T-helper 1 cell treated with Interleukin-12 subunit alpha and Interleukin-12 subunit beta and Interleukin-4 antibody, amounts not matched to agents 30 ng/mL and 1 ng/mL, for 36 hours (primary cell): ENCODE measurements around the gene ZNRF2. TPM values are rescaled to one million over a fixed set of nuclear protein-coding genes. Genes with fewer than 3 reads are reported as not detected.
"Not testable (repeated sequence)": the region's sequence is repeated elsewhere in the genome, so short reads cannot be mapped to it uniquely, and the experiment has no call there.

ENCODE experiments used
- intact Hi-C: fragments of 100-400 bp; cut with micrococcal nuclease; formaldehyde crosslinking; loops from one replicate; pipeline ENCODE4 v1.15.1; 2024
- total RNA-seq: library from RNA; stranded (reverse); gene quantifications from 2 replicates; pipeline ENCODE4 v1.2.3, GENCODE V29; 2022

The ZNRF2 gene
- total RNA-seq, 1 donor from 2014 or later, result 15.6 TPM

DNA sequence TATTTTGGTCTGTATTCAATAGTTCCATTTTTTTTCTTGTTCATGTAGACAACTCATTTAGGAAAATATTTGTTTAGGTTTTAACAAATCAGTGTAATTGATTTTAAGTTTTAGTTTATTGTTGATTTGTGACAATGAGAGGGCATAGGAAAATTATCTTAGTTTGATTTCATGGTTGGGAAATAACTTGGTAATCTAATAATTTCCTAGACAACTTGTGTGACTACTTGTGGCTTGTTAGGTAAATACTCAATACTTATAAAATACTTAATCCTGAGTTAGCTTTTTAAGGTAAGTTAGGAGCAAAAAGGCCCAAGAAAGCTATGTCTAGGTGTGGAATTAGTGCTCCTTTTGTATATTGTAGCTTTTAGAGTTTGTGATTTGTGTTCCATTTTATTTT lies 65.4 kb downstream of the ZNRF2 start:
- intact Hi-C loops, result loop anchor here (2.0 to 5.0 kb wide), 5 partner anchors 97 to 377 kb away; partner anchors contain the start of genes GARS1 and MTURN

DNA sequence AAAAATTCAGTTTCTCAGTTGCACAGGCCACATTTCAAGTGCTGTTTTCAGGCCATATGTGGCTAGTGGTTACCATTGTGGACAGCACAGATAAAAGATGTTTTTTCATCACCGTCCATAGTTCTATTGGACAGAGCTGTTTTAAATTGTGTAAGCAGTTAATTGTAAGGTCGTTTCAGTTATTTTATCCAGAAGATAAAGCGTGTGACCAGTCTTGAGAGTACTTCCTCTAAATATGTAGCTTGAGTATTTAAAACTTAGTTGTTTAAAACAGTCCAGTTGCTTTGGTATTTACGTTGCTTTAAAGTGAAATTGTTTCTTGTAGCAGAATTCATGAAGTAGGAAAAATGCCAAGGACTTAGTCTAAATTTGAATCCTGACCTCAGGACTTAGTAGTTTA lies 66.9 kb downstream of the ZNRF2 start:
- intact Hi-C loops, result no loop called here

DNA sequence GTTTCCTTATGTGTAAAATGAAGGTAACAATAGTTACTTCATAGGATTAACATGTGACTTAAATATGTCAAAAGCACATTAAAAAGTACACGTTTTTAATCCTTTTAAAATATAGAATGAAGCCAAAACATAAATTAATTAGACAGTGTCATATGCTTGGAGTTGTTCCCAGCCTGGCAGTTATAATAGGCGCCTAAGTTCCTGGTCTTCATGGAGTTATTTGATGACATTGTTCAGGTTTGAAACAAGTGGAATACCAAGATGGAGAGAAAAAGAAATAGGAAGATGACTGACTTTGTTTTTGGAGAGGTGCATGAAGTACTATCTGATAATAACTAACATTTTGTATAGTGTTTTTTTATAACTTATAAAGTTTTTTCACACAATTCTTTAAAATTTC lies 67.3 kb downstream of the ZNRF2 start:
- intact Hi-C loops, result loop anchor here (1.0 kb wide), 3 partner anchors 67 to 187 kb away; partner anchors contain the start of gene ZNRF2

DNA sequence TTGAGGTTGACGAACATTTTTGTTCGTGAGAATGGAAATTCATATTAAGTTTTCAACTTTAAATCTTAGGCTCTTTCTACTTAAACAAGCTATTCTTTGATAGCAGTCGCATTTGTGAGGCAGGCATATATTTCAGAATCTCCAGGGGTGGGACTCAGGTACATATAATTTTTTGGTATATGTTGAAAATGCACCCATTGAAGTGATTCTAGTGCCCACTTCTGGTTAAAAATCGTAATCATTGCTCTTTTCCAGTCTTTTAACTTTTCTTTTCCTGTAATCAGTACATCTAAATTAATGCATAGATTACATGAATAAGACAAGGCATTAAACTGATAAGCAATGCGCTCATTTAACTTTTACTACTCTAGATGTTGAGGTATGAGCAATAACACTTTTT lies 67.8 kb downstream of the ZNRF2 start:
- intact Hi-C loops, result loop anchor here (1.0 kb wide), 3 partner anchors 68 to 188 kb away; partner anchors contain the start of gene ZNRF2

DNA sequence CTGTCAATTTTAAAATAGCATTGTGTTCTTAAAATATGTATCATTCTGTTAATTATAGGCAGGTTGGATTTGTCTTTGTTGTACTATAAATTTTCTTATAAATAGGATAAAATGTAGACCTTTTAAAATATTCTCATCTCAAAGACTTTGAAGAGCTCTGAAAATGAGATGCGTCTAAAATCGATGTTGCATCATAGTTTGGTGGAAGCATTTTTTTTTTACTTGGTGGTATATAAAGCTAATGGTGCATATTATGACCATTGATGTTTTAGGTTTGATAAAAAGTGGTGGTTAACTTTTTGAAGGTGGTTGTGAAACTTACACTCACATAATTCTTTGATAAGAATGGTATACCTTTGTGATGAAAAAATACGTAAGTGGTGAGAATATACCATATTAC lies 69.1 kb downstream of the ZNRF2 start:
- intact Hi-C loops, result no loop called here

DNA sequence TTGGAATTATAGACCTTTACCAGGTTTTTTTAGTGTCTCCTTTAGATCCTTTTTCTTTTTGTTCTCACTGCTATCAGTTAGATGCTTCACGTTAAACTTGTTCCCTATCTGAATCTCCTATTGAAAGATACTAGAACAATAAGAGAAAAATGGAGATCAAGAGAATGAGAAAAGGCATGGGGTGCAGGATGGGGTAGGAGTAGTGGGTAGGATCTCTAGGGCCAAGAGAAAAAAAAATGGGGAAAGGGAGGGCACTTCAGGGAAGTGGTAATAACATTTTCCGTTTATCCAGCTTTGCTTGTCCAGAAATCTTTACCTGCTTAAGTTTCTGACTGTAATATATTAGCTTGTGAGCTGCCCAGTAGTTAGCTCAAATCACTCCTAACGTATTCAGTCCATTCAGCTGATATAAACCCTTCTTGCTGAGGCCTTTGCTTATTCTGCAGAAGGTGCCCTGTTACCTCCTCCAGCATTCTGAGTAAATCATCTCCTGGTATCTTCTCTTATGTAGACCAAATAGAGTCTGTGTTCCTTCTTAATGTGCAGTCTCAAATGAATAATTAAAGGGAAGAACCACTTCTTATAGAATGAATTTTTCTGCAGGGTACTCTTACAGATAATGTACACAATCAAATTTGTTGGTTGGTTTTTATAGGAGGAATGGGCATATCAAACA lies 69.7 kb downstream of the ZNRF2 start:
- intact Hi-C loops, result no loop called here

DNA sequence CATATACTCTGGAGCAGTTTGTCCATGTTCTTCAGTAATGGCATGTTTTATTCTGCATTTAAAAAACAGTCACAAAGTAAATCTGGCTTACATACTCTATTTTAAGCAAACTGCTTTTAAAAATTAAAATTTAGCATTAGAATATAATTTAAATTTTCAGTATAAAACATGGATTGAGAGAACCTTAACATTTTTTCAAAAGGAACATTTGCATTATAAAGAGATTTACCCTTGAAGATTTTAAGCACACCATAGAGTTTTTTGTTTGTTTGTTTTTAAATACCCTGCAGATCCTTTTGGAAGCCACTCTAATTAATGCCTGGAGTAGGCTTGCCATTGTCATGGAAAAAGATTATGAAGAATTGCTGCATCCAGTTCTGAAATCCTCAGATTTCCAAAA lies 70.4 kb downstream of the ZNRF2 start:
- intact Hi-C loops, result no loop called here

DNA sequence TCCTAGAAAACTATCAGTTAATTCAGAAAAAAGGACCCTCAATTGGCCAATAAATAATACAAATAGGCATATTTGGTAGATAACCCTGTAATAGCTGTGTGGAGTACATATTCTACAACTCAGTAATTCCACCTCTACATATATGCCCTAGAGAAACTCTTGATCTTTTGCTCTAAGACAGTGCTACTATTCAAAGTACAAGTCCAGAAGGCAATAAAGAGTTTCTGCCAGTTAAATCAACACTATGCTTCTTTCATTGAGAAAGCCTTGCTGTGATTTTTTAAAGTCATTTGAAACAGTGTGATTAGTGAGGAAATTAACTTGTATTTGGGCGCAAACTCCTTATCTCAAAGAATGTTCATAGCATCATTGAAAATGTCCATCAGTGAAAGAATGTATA lies 75.6 kb downstream of the ZNRF2 start:
- intact Hi-C loops, result no loop called here

DNA sequence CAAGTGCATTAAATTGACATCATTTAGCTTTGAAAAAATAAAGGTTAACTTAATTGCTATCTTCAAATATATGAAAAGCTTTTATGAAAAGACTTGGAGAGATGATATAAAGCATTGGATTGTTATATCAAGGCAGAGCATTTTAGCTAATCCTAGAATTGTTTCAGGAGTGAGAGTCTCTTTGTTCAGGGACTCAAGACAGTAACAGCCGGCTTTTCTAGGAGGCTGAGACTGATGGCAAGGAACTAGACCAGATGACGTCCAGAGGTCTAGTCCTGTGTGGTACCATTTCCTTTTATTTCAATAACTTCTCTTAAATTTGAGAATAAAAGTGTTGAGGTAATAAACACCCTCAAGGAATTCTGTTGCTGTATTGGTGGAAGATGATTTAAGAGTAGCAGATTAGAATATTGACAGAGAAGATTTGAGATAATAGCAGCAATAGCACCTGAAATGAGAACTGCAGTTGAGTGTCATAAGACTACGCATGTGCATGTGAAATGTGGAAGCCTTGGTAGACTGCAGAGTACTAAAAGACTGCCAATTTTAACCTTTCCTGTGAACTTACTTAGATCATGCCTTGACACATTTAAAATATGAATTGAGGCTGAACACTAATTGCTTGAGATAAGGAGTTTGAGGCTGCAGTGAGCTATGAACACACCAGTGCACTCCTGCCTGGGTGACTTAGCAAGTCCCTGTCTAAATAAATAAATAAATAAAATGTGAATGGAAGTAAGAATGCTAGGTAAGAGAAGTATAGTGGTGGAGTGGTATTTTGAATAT lies 79.6 kb downstream of the ZNRF2 start:
- intact Hi-C loops, result no loop called here

DNA sequence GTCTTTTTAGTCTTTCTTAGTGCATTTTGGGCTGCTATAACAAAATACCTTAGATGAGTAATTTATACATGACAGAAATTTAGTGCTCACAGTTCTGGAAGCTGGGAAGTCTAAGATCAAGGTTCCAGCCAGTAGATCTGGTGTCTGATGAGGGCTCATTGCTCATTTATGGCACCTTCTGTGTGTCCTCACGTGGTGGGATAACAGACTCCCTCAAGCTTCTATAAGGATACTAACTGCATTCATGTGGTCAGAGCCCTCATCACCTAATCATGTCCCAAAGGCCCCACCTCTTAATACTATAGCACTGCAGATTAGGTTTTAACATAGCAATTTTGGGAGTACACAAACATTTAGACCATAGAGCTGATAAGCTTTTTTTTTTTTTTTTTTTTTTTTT lies 80.4 kb downstream of the ZNRF2 start:
- intact Hi-C loops, result no loop called here

DNA sequence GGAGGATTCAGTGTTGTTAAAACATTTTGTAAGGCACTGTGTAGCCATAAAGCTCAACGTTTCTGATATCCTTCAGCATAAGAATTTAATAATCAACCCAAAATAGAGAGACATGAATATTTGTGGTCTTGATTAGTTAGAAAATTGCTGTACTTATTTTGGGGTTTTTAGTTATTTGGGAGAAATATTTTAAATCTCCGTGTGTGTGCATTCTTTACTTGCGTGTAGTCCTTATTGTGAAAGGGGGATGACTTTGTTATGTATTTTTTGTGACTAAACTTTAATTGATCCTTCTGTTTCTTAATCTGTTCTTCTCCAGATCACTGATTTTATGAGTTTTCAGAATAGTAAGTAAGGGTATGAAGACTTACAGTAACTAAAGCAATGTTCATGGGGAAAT lies 81.2 kb downstream of the ZNRF2 start:
- intact Hi-C loops, result no loop called here

DNA sequence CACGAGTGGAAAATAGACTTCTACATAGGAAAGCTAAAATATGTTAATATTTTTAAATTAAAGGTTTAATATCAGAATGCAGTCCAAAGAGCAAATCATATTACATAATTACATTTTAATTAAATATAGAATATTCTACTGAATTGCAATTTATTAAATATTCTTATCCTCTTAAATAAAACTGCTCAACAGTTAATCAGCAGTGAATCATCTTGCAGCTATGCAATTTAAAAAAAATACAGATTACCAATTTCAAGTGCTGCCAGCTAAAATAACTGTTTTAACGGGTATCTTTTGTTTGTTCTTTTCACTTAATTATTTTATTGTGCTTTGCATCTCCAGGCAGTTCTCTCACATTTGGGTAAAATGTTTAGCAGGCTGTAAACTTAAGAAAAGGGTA lies 82.2 kb downstream of the ZNRF2 start:
- intact Hi-C loops, result no loop called here

DNA sequence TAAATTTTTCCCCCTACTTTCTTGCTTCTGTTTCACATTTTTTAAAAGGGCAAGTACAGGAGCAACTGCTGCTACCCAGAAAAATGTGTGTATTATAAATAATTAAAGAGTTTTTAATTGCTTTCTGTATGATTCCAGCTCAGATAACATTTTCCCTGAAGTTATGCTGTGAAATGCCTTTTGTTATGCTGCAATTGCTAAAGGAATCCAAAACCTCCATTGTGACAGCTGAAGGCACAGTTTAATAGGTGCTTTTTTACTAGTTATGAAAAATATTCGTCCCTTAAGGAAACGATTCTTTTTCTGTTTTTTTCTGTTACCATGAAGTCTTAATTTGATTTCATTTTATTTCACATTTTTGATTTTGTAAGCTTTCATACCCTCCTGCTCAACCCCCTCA lies 83.2 kb downstream of the ZNRF2 start:
- intact Hi-C loops, result no loop called here

DNA sequence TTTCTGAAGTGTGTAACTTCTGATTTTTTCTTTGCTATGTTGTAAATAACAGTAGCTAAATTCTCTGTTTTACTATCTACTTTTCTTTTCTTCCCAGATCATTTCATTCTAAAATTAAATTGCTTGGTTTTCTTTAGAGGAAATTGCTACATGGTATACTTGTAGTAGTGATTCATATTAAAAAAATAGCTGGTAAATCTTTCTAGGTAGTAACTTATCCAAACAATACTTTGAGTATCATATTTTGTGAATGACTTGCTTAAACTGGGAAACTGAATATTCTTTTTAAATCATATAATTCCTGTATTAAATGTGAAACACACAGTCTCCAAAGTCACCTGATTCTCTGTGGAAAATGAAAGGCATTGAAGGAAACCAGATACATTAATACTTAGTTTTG lies 85.5 kb downstream of the ZNRF2 start:
- intact Hi-C loops, result no loop called here

DNA sequence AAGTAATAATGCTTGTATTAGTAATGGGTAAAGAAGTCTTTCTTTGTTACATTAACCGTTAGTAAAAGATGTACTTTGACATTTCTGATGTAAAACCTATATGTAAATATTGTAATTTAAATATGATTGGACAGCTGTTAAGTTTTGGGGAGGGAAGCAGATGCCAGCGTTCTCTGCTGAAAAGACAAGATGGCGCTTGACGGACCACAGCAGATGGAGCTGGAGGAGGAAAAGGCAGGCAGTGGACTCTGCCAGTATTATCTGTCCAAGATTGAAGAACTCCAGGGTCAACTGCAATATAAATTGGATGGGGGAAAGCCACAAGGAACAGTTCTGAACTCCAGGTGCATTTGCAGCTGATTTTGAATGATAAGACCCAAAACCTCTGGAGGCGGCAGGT lies 86.9 kb downstream of the ZNRF2 start:
- intact Hi-C loops, result no loop called here

DNA sequence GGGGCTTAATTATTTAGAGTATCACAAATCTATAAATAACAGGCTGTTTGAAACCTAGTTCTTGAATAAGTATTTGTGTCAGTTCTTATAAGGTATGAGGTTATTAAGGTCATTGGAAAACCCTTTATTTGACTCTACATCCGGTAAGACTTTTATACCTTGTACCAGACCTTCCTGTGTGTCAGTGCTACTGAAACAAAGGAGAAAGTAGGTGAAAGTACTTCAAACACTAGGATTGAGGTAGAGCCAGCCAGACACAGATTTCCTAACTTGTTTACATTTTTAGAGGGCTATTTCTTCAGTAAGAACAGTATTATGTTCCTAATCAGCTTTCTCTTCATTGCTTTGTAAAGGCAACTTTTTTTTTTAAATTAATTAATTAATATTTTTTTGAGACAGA lies 93.9 kb downstream of the ZNRF2 start:
- intact Hi-C loops, result no loop called here

DNA sequence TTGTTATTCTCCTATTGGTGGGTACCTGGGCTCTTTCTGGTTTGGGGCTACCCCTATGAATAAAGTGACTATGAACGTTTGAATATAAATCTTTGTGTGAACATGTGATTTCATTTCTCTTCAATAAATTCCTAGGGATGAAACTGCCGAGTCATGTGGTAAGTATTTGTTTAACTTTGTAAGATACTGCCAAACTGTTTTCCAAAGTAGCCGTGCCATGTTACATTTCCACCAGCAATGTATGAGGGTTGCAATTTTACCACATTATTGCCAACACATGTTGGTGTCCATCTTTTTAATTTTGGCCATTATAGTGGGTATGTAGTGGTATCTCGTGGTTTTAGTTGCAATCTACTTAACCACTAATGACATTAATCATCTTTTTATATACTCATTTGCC lies 94.7 kb downstream of the ZNRF2 start:
- intact Hi-C loops, result no loop called here

DNA sequence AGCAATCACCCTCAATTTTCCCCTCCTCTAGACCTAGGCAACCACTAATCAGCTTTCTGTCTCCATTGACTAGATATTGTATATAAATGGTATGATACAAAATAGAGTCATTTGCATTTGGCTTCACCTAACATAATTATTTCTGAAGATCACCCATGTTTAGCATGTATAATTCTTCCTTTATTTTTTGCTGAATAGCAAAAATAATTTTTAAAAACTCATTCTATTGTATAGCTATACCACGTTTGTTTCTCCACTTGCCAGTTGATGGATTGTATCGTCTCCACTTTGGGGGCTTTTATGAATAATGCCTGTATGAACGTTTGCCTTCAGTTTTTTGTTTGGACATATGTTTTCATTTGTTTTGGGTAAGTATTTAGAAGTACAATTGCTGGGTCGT lies 95.3 kb downstream of the ZNRF2 start:
- intact Hi-C loops, result no loop called here

DNA sequence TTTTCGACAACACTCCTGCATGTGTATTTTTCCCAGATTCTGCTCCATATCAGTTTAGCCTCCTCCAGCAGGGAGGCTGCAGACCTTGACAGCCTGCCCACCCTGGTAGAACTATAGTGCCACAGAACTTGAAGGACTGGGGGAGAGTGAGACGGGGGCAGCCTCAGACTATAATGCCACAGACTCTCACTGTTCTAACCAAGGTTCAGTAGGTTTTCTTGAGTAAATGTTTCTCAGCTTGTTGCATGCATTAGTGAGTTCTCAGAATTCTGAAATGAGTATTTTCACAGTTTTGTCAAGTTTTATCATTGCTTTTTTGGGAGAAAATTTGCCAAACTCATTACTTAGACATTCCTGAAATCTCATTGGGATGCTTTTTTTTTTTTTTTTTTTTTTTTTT lies 95.9 kb downstream of the ZNRF2 start:
- intact Hi-C loops, result no loop called here

DNA sequence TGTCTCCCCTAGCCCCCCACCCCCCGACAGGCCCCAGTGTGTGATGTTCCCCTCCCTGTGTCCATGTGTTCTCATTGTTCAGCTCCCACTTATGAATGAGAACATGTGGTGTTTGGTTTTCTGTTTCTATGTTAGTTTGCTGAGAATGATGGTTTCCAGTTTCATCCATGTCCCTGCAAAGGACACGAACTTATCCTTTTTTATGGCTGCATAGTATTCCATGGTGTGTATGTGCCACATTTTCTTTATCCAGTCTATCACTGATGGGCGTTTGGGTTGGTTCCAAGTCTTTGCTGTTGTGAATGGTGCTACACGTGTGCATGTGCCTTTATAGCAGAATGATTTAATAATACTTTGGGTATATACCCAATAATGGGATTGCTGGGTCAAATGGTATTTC lies 96.4 kb downstream of the ZNRF2 start:
- intact Hi-C loops, result not testable (repeated sequence)

DNA sequence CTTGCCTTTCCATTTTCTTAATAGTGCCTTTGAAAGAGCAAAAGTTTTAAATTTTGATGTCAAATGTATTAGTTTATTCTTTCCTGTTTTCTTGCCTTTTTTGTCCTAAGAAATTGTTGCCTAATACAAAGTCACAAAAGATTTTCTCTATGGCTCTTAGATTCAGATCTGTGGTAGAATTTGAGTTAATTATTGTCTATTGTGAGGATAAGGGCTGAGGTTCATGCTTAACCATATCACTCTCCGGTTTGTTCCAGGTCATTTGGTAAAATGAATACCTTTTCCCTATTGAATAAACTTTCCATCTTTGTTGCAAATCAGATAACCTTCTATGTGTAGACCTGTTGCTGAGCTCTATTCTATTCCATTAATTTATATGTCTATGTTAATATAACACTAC lies 98.2 kb downstream of the ZNRF2 start:
- intact Hi-C loops, result no loop called here

DNA sequence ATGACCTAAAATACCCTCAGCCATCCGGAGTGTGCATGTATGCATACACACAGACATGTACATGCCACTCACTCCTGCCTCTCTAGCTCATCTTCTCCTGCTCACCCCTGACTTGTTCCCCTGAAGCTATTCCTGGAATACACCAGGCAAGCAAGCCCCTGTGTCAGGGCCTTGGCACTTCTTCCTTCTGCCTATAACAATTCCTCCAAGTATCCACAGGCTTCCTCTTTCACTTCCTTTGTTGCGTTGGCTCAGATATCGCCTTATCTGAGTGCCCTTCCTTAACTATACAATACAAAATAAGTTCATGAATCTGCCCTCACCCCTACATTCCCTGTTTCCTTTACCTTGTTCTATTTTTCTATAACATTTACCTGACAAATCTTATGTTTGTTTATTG lies 105.4 kb downstream of the ZNRF2 start:
- intact Hi-C loops, result no loop called here
